ENCODE results near the gene TMEM128. TPM values are rescaled to one million over a fixed set of nuclear protein-coding genes. Genes with fewer than 3 reads are reported as not detected.

Gene TMEM128
- total RNA-seq, 1 experiment from 2014 or later: 10.1 TPM

GRCh38 chr4:4256799-4257198, 8.8 kb upstream of the TMEM128 start:
- H3K9ac ChIP-seq (ENCODE audit: low read length): no peak overlapping the region

DNA sequence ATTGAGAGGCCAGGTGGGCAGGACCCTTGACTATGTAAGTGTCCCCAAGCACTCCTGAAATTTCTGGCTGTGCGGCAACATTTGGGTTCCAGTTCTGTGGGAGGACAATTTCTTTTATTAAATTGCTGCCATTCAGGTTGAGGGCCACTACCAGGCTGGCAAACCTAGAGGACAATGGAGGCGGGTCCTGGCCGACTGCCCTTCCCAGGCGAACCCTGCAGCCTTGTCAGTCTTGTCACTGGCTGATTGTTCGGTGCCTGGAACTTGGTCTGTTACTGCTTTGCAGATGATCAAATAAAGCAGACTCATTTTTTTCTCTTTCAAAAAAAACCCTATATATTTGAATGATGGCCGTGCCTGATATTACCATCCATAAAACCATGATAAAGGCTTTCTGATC, 6.6 kb upstream of the TMEM128 start:
- H2AFZ ChIP-seq (ENCODE audit: low read length): no peak overlapping the region
- TF ChIP-seq EZH2phosphoT487 (IDR thresholded peaks at IDR 0.05; ENCODE audit: borderline replicate concordance, low read length): no peak
- TF ChIP-seq CTCF (conservative IDR thresholded peaks at IDR 0.05; ENCODE audit: low read depth, low read length): no peak
- TF ChIP-seq EZH2 (IDR thresholded peaks at IDR 0.05; ENCODE audit: low read length, unreplicated experiment): no peak
- peaks cover 17% of the 10 kb centered on the region; the same call in 1 of the 2 replicates for H3K27me3 ChIP-seq (ENCODE audit: low read length)
- no peak overlapping the region for H3K4me2 ChIP-seq (ENCODE audit: low read length)
- DNase-seq (no peak), ATAC-seq (no peak)
- ChIA-PET CTCF (no interaction called here), POLR2A (ENCODE audit: unreplicated experiment) (no interaction called here)
- no TSS peak for BruUV-seq (replicated peaks)
- no peaks in the 10 kb centered on the region for H3K9me3 ChIP-seq (ENCODE audit: low read length)
- no peaks in the 10 kb centered on the region for H3K79me2 ChIP-seq (ENCODE audit: low read length)
- H4K20me1 ChIP-seq (ENCODE audit: low read length): no peaks in the 10 kb centered on the region
- no peak overlapping the region for H3K9ac ChIP-seq (ENCODE audit: low read length)
- peaks cover 4% of the 10 kb centered on the region; the same call in 1 of the 2 replicates for H3K4me1 ChIP-seq (ENCODE audit: insufficient read depth, low read length)
- no peak overlapping the region for H3K27ac ChIP-seq (ENCODE audit: low read length)
- intact Hi-C loops (cut with micrococcal nuclease): no loop called here
- no peak overlapping the region for H3K4me3 ChIP-seq (ENCODE audit: low read length)
- H3K36me3 ChIP-seq (ENCODE audit: low read depth, low read length): no peaks in the 10 kb centered on the region
- H3K9me2 ChIP-seq (replicated peaks; ENCODE audit: low read length): no peaks in the 10 kb centered on the region
- no peaks in the 10 kb centered on the region for H3F3A ChIP-seq (ENCODE audit: low read length, unreplicated experiment)

More at GRCh38 chr4:4256799-4257198, 8.8 kb upstream of the TMEM128 start:
- Histone ChIP-seq H3K9me2 (replicated peaks; ENCODE audit: low read length) (no peaks in the 10 kb centered on the region), H3K4me2 (ENCODE audit: low read length) (no peak overlapping the region), H3K4me1 (ENCODE audit: insufficient read depth, low read length) (peaks cover 5% of the 10 kb centered on the region; the same call in 1 of the 2 replicates), H3K36me3 (ENCODE audit: low read depth, low read length) (no peaks in the 10 kb centered on the region), H4K20me1 (ENCODE audit: low read length) (no peaks in the 10 kb centered on the region), H3F3A (ENCODE audit: low read length, unreplicated experiment) (no peaks in the 10 kb centered on the region), H3K4me3 (ENCODE audit: low read length) (no peak overlapping the region), H3K79me2 (ENCODE audit: low read length) (no peaks in the 10 kb centered on the region), H2AFZ (ENCODE audit: low read length) (no peak overlapping the region), H3K27me3 (ENCODE audit: low read length) (peaks cover 17% of the 10 kb centered on the region; the same call in 1 of the 2 replicates), H3K27ac (ENCODE audit: low read length) (no peak overlapping the region), H3K9me3 (ENCODE audit: low read length) (no peaks in the 10 kb centered on the region)
- DNase-seq (no peak), ATAC-seq (no peak)
- BruUV-seq (replicated peaks): no TSS peak
- POLR2A ChIA-PET (ENCODE audit: unreplicated experiment): no interaction called here
- CTCF ChIA-PET: no interaction called here
- intact Hi-C loops (cut with micrococcal nuclease): no loop called here
- TF ChIP-seq EZH2phosphoT487 (IDR thresholded peaks at IDR 0.05; ENCODE audit: borderline replicate concordance, low read length): no peak
- no peak for TF ChIP-seq CTCF (conservative IDR thresholded peaks at IDR 0.05; ENCODE audit: low read depth, low read length)
- TF ChIP-seq EZH2 (IDR thresholded peaks at IDR 0.05; ENCODE audit: low read length, unreplicated experiment): no peak

GRCh38 chr4:4254199-4254598, 6.2 kb upstream of the TMEM128 start:
- Histone ChIP-seq H4K20me1 (ENCODE audit: low read length) (no peaks in the 10 kb centered on the region), H3K4me1 (ENCODE audit: insufficient read depth, low read length) (no peaks in the 10 kb centered on the region), H3K27me3 (ENCODE audit: low read length) (peaks cover 17% of the 10 kb centered on the region; the same call in 1 of the 2 replicates), H3K9me3 (ENCODE audit: low read length) (no peaks in the 10 kb centered on the region), H3F3A (ENCODE audit: low read length, unreplicated experiment) (no peaks in the 10 kb centered on the region), H3K27ac (ENCODE audit: low read length) (no peak overlapping the region), H3K4me3 (ENCODE audit: low read length) (no peak overlapping the region), H3K9ac (ENCODE audit: low read length) (no peak overlapping the region), H3K36me3 (ENCODE audit: low read depth, low read length) (no peaks in the 10 kb centered on the region), H3K79me2 (ENCODE audit: low read length) (no peaks in the 10 kb centered on the region), H3K4me2 (ENCODE audit: low read length) (no peak overlapping the region), H2AFZ (ENCODE audit: low read length) (no peak overlapping the region), H3K9me2 (replicated peaks; ENCODE audit: low read length) (no peaks in the 10 kb centered on the region)
- ATAC-seq (no peak), DNase-seq (no peak)
- TF ChIP-seq CTCF (conservative IDR thresholded peaks at IDR 0.05; ENCODE audit: low read depth, low read length) (no peak), EZH2phosphoT487 (IDR thresholded peaks at IDR 0.05; ENCODE audit: borderline replicate concordance, low read length) (no peak)
- intact Hi-C loops (cut with micrococcal nuclease): no loop called here
- no TSS peak for BruUV-seq (replicated peaks)
- ChIA-PET POLR2A (ENCODE audit: unreplicated experiment) (no interaction called here), CTCF (no interaction called here)

All from PC-3 (cell line).